ENCODE data around the gene POLD4.

POLD4 gene

GRCh38 chr11:67382276-67383136 lies 29.2 kb upstream of the POLD4 start:
- TF ChIP-seq CTCF (IDR thresholded peaks at IDR 0.05; ENCODE audit: insufficient read depth, low read length, poor library complexity, severe bottlenecking): peak; percentile 97
- H3K27me3 ChIP-seq (replicated peaks; ENCODE audit: control insufficient read depth, insufficient read depth, low read length): no peaks in the 10 kb centered on the region
- H3K36me3 ChIP-seq (ENCODE audit: control insufficient read depth, insufficient read depth, low read length): no peaks in the 10 kb centered on the region
- DNase-seq (ENCODE audit: extremely low read depth, insufficient read length): peak; percentile 73
- H3K4me3 ChIP-seq (replicated peaks; ENCODE audit: low read depth, low read length): no peak overlapping the region

- no peak overlapping the region for H3K4me3 ChIP-seq (replicated peaks; ENCODE audit: low read depth, low read length)
These were observed 28.1 kb upstream of the POLD4 start for GRCh38 chr11:67381244-67381972.

GRCh38 chr11:67379061-67380058 lies 26.0 kb upstream of the POLD4 start:
- Histone ChIP-seq H3K27me3 (replicated peaks; ENCODE audit: control insufficient read depth, insufficient read depth, low read length) (peaks cover 3% of the 10 kb centered on the region; the same call in 1 of the 2 replicates), H3K36me3 (ENCODE audit: control insufficient read depth, insufficient read depth, low read length) (no peaks in the 10 kb centered on the region), H3K4me3 (replicated peaks; ENCODE audit: low read depth, low read length) (no peak overlapping the region)
- TF ChIP-seq CTCF (IDR thresholded peaks at IDR 0.05; ENCODE audit: insufficient read depth, low read length, poor library complexity, severe bottlenecking): no peak
- no peak for DNase-seq (ENCODE audit: extremely low read depth, insufficient read length)

More at GRCh38 chr11:67381244-67381972, 28.1 kb upstream of the POLD4 start:
- TF ChIP-seq CTCF (IDR thresholded peaks at IDR 0.05; ENCODE audit: insufficient read depth, low read length, poor library complexity, severe bottlenecking): peak; percentile 19
- H3K27me3 ChIP-seq (replicated peaks; ENCODE audit: control insufficient read depth, insufficient read depth, low read length): no peaks in the 10 kb centered on the region
- H3K36me3 ChIP-seq (ENCODE audit: control insufficient read depth, insufficient read depth, low read length): no peaks in the 10 kb centered on the region
- peak; percentile 71 for DNase-seq (ENCODE audit: extremely low read depth, insufficient read length)

- no peaks in the 10 kb centered on the region for H3K36me3 ChIP-seq (ENCODE audit: control insufficient read depth, insufficient read depth, low read length)
- TF ChIP-seq CTCF (IDR thresholded peaks at IDR 0.05; ENCODE audit: insufficient read depth, low read length, poor library complexity, severe bottlenecking): no peak
- no peak overlapping the region for H3K4me3 ChIP-seq (replicated peaks; ENCODE audit: low read depth, low read length)
- peaks cover 3% of the 10 kb centered on the region; the same call in 1 of the 2 replicates for H3K27me3 ChIP-seq (replicated peaks; ENCODE audit: control insufficient read depth, insufficient read depth, low read length)
- DNase-seq (ENCODE audit: extremely low read depth, insufficient read length): no peak
These were observed 25.2 kb upstream of the POLD4 start for GRCh38 chr11:67378544-67378943.
